Activated CD8-positive, alpha-beta T cell treated with anti-CD3 and anti-CD28 coated beads for 36 hours (primary cell): ENCODE measurements around the gene CCL27. TPM values are rescaled to one million over a fixed set of nuclear protein-coding genes. Genes with fewer than 3 reads are reported as not detected.

ENCODE experiments used
- ATAC-seq: fragments of 200-7000 bp; cut with Tn5 transposase; one replicate; pipeline ENCODE4 v1.10.0; 2021; ENCODE audit warnings: mild to moderate bottlenecking, moderate library complexity
- CTCF ChIA-PET: fragments of 350-600 bp; sonication (Branson Sonifier 250); formaldehyde crosslinking; loops from one replicate; lab custom pipeline; 2021; ENCODE audit warnings: antibody characterized with exemption; lab: Charles Lee
- POLR2A ChIA-PET: fragments of 350-600 bp; sonication (Branson Sonifier 250); formaldehyde crosslinking; loops from one replicate; lab custom pipeline; 2021; ENCODE audit warnings: antibody characterized with exemption; lab: Charles Lee
- DNase-seq: peaks from one replicate; pipeline ENCODE4 v3.0.0-alpha.2; 2020
- H3K27ac Mint-ChIP-seq: one replicate; pipeline ENCODE4 v1.8.0; 2021; ENCODE audit warnings: mild to moderate bottlenecking, mixed read lengths
- H3K27me3 Mint-ChIP-seq: one replicate; pipeline ENCODE4 v1.8.0; 2021; ENCODE audit warnings: mixed read lengths
- H3K36me3 Mint-ChIP-seq: one replicate; pipeline ENCODE4 v1.8.0; 2021; ENCODE audit warnings: low read depth, mixed read lengths
- H3K4me1 Mint-ChIP-seq: one replicate; pipeline ENCODE4 v1.8.0; 2021; ENCODE audit warnings: low read depth, mixed read lengths
- H3K4me3 Mint-ChIP-seq: one replicate; pipeline ENCODE4 v1.8.0; 2021; ENCODE audit warnings: mild to moderate bottlenecking, moderate library complexity, mixed read lengths
- H3K9me3 Mint-ChIP-seq: one replicate; pipeline ENCODE4 v1.8.0; 2021; ENCODE audit warnings: mixed read lengths
- CTCF ChIP-seq: fragments of 200-600 bp; IDR thresholded peaks from one replicate; pipeline ENCODE4 v1.8.0; 2022; ENCODE audit warnings: antibody characterized with exemption, mild to moderate bottlenecking
- intact Hi-C: fragments of 100-400 bp; cut with micrococcal nuclease; formaldehyde crosslinking; loops from one replicate; pipeline ENCODE4 v1.10.0; 2022
- total RNA-seq, 2 experiments: library from RNA; stranded (reverse); gene quantifications; one replicate each; pipeline ENCODE4 v1.2.3, GENCODE V29; 2021

The CCL27 gene
- total RNA-seq, 2 experiments from 2014 or later, result 0.43 TPM; not detected in 1

- DNase-seq, result peak; percentile 75
- peaks cover 11% of the 10 kb centered on the region for H3K27me3 Mint-ChIP-seq
- peaks cover 40% of the 10 kb centered on the region for H3K4me1 Mint-ChIP-seq
- TF ChIP-seq CTCF, result peak; percentile 87
- intact Hi-C loops, result loop anchor here (2.0 kb wide), 1 partner anchor 21 kb away; the partner anchor contains the start of gene RPP25L
- CTCF ChIA-PET, result interaction anchor here (0.6 to 8.4 kb wide), 24 partner anchors 11 to 461 kb away, joined by 3 to 142 read pairs (median 4); partner anchors contain the start of genes CCL27, CNTFR, DCTN3 and GALT
- H3K27ac Mint-ChIP-seq, result no peak overlapping the region
- ATAC-seq, result peak; percentile 29
- H3K36me3 Mint-ChIP-seq, result peaks cover 23% of the 10 kb centered on the region
- no peak overlapping the region for H3K4me3 Mint-ChIP-seq
- POLR2A ChIA-PET, result interaction anchor here (1.4 to 7.3 kb wide), 4 partner anchors 13 to 22 kb away, joined by 5 to 63 read pairs (median 47); partner anchors contain the start of genes DCTN3, GALT and RPP25L
- H3K9me3 Mint-ChIP-seq, result no peaks in the 10 kb centered on the region
Measured at GRCh38 chr9:34633851-34634550, 28.5 kb downstream of the CCL27 start.

DNA sequence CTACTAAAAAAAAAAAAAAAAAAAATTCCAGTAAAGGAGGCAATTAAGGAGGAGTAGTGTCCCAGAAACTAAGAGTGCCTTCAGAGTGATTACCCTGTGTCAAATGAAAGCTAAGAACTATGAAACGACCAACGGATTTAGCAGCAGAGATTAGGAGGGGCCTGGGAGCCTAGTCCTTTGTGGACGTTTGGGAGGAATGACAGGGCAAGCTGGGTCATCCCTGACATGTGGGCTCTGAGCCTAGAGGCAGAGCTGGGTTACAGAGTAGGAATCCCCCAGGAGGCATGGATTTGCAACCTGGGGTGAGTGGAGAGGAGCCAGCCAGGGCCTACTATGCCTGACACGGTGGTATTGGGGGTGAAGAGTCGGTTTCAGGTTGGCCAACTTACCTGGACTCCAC lies 29.3 kb downstream of the CCL27 start:
- peaks cover 16% of the 10 kb centered on the region for H3K27me3 Mint-ChIP-seq
- H3K4me1 Mint-ChIP-seq, result peaks cover 37% of the 10 kb centered on the region
- no peak for TF ChIP-seq CTCF
- H3K4me3 Mint-ChIP-seq, result no peak overlapping the region
- no peaks in the 10 kb centered on the region for H3K9me3 Mint-ChIP-seq
- ChIA-PET POLR2A (interaction anchor here (1.4 to 7.3 kb wide), 4 partner anchors 13 to 21 kb away, joined by 5 to 63 read pairs (median 47); partner anchors contain the start of genes DCTN3, GALT and RPP25L), CTCF (interaction anchor here (0.6 to 8.4 kb wide), 15 partner anchors 10 to 255 kb away, joined by 3 to 142 read pairs (median 10); partner anchors contain the start of genes CNTFR, DCTN3, GALT and RPP25L)
- no peak for DNase-seq
- H3K36me3 Mint-ChIP-seq, result peaks cover 23% of the 10 kb centered on the region
- H3K27ac Mint-ChIP-seq, result no peak overlapping the region
- ATAC-seq, result no peak
- intact Hi-C loops, result no loop called here

- Mint-ChIP-seq H3K4me3 (no peak overlapping the region), H3K27me3 (peaks cover 40% of the 10 kb centered on the region), H3K36me3 (peaks cover 12% of the 10 kb centered on the region), H3K4me1 (peaks cover 28% of the 10 kb centered on the region), H3K9me3 (no peaks in the 10 kb centered on the region), H3K27ac (no peak overlapping the region)
- ATAC-seq, result no peak
- POLR2A ChIA-PET, result no interaction called here
- no peak for TF ChIP-seq CTCF
- intact Hi-C loops, result no loop called here
- DNase-seq, result no peak
- CTCF ChIA-PET, result interaction anchor here (1.8 to 8.4 kb wide), 2 partner anchors 16 to 17 kb away, joined by 9 to 133 read pairs; partner anchors contain the start of gene GALT
Measured at GRCh38 chr9:34630402-34631154, 31.9 kb downstream of the CCL27 start.

DNA sequence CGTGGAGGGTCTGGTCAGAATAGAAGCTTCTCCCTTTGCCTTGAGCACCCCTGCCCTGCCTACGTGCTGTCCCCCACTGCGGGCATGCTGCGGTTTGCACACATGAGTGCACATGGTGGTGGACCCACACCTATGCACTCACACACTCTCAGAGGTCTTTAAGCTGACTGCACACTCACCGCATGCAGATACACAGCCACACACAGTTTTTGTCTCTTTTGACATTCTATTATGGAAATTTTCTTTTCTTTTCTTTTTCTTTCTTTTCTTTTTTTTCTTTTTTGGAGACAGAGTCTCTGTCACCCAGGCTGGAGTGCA lies 33.0 kb downstream of the CCL27 start:
- intact Hi-C loops, result no loop called here
- Mint-ChIP-seq H3K4me1 (peaks cover 18% of the 10 kb centered on the region), H3K36me3 (peaks cover 2% of the 10 kb centered on the region), H3K27me3 (peaks cover 45% of the 10 kb centered on the region), H3K4me3 (peak overlapping the region; percentile 55), H3K9me3 (no peaks in the 10 kb centered on the region), H3K27ac (no peak overlapping the region)
- TF ChIP-seq CTCF, result no peak
- DNase-seq, result no peak
- POLR2A ChIA-PET, result interaction anchor here (0.6 to 1.5 kb wide), 4 partner anchors 8 to 14 kb away, joined by 3 to 5 read pairs (median 4); partner anchors contain the start of gene SIGMAR1
- peak; percentile 2 for ATAC-seq
- CTCF ChIA-PET, result interaction anchor here (0.8 to 1.8 kb wide), 5 partner anchors 8 to 25 kb away, joined by 3 to 9 read pairs (median 4); partner anchors contain the start of genes DCTN3 and SIGMAR1
